Anterior cingulate cortex (tissue), 58 donors: ENCODE results near the gene ANAPC2.
A peak's percentile ranks its signal among the peaks of the same experiment; 100 is the strongest.

Source experiments
- DNase-seq, 58 donors: peaks; one replicate each; lab custom pipeline; 2025; lab: John Stamatoyannopoulos, UW

Gene ANAPC2

DNA sequence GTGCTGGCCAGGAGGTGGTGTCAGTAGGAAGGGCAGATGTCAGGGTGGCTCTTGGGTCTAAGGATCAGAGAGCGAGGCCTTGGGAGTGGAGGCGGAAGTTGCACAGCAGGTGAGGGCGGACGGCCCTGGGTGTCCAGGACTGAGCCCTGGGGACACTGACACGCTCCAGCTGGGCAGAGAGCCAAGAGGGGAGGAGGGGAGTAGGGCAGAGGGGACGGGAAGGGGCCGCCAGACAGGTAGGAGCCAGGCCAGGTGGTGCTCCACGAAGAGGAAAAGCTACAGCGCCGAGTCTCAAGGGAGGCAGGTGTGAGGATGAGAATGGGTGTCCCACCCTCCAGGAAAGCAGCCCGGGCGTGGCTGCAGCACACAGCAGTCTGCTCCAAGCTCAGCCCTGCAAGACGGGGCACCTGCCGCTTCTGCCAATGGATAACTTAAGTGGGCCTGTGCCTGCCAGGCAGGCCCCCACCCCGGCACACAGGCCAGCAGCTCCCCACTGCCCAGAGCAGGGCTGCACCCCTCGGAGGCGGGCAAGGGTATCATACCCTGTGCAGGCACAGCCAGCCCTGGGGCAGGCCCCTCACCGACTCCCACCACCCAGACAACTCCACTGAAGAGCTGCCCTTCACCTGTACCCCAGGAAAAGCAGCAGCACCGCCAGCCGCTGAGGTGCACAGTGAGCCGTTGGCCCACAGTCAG, 7.3 kb upstream of the ANAPC2 start:
- DNase-seq = peak in 1 of 58 donors; percentile 24

GRCh38 chr9:137194909-137195308, 6.5 kb upstream of the ANAPC2 start:
- peak in 2 of 58 donors; percentile 49 to 58 for DNase-seq

DNA sequence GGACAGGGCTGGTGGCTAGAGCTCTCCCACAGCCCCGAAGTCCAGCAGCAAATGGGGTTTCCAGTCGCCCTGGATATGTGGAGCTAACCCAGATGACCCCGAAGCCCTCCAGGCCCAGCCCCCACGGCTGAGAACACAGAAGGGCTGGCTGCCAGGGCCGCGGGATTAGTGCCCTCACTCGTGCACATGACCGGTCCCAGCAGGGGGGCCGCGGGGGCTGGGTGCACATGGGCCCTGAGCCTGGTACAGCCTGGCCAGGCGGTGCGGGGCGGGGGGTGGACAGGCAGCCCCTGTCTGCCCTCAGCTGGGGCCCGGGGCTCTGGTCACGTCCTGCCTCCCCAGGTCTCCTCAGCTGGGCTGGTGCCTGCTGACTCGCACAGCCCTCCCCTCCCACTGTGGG, 6.0 kb upstream of the ANAPC2 start:
- DNase-seq = peak in 55 of 58 donors; percentile 22 to 97 (median 82)

DNA sequence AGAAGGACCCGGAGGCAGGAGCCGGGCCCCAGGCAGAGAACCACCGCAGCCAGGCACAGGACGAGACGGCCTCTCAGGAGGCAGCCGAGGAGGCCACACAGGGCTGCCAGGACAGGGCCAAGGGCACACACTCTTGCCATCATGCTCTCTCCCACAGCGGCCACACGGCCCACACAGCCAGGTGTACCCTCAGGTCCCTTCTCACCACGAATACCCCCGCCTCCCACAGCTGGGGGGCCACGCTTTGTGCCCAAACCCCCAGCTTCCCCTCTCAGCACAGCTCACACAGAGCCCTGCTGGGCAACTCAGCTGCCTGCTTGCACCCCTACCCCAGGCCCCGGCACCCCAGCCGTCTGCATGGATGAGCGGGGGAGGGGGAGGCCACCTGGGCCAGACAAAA, 5.4 kb upstream of the ANAPC2 start:
- DNase-seq = no peak

GRCh38 chr9:137192859-137193258, 4.5 kb upstream of the ANAPC2 start:
- no peak for DNase-seq

GRCh38 chr9:137192448-137192780, 4.1 kb upstream of the ANAPC2 start:
- no peak for DNase-seq

- peak in 48 of 58 donors; percentile 8 to 87 (median 58) for DNase-seq
These were observed 3.5 kb upstream of the ANAPC2 start for GRCh38 chr9:137191691-137192447.

DNA sequence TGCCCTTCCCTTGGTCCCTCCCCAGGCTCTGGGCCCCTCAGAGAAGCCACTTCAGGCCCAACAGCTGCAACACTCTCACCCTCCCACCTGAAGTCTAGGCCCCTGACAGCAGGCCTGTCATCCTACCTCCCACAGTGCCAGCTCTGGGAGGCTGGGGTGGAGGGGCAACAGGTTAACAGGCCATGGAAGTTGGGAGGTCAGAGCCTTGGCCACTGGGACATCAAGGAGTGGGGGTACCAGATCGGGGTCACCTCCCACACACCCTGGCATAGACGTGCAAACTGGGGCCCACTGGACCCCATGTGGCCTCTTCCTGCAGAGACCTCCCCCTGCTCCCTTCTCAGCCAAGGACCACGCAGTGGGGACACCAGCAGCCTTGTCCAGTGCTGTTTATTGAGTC, 2.9 kb upstream of the ANAPC2 start:
- DNase-seq = no peak

DNA sequence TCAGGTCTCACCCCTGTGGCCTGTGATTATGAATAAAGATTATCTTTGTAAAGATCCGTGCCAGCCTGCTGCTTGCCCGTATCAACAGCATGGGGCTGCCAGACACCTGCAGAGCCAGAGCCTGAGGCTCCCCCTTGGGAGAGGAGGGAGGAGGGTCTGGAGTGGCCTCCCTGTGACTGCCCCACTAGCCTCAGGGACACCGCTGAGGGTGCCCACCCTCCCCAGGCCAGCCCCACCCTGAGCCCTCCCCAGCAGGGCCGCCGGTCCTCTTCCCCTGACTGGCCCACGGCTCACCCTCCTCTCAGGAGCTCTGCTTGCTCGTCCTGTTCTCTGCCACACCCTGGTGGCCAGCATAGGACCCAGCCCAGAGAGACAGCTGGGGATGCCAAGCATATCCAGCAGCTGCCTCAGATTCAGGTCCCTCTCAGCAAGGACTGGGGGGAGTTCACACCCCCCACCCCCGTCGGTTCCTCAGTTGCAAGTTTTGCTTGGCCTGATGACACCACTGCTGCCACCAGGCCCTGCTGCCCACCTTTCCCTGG, 2.0 kb upstream of the ANAPC2 start:
- no peak for DNase-seq

- DNase-seq = no peak
These were observed 1.2 kb upstream of the ANAPC2 start for GRCh38 chr9:137189297-137190295.

DNA sequence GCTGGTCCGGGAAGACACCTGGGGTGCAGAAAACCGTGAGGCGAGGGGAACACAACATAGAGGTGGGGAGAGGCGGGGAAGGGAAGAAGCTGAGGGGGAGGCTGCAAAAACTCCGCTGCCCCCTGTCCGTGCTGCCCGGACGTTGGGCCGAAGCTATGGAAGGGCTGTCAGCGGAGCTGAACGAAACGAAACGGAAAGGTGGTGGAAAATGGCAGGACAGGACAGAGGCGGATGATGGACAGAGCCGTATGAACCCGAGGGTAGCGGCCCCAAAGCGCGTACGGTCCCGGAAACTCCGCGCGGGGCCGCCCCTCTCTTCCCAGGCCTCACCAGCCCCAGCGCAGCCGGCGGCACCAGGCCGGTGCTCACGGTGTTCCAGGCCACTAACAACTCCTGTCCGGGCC, 272 bp downstream of the ANAPC2 start:
- no peak for DNase-seq

DNA sequence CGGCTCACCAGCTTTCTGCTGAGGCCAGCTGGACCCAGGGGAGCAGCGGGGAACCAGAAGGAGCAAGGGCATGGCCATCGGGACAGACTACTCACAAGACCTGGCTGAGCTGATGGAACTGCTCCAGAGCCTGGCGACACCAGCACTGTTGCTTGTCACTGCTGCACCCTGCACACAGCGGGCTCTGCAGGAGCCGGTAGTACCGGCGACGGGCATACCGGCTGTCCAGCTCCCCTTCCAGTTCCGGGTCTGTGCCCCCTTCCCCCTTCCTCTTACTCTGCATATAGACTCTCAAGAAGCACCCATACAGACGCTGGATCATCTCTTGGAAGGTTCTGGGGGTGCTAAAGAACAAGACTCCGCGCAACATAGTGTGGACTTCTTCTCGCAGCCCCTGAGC, 974 bp downstream of the ANAPC2 start:
- DNase-seq = no peak

- DNase-seq = no peak
These were observed 2.0 kb downstream of the ANAPC2 start for GRCh38 chr9:137186385-137186784.

DNA sequence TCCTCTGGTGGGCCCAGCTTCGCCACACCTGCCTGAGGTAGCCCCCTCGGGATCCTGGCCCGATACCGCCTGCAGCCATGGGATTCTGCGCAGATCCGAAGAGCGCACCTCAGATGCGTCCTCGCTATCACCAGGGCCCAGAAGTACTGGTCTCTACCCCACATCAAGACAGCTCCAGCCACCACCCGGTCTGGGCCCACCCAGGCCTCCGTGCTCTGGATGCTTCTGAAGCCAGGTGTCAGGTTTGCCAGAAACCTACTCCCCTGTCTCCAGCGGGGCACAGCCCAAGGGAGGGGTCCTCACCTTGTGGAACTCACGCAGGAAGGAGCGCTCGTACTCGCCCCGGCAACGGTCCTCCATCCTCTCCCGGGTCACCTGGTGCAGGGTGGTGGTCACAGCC, 2.4 kb downstream of the ANAPC2 start:
- DNase-seq = no peak

- DNase-seq = no peak
These were observed 3.3 kb downstream of the ANAPC2 start for GRCh38 chr9:137184881-137185660.

DNA sequence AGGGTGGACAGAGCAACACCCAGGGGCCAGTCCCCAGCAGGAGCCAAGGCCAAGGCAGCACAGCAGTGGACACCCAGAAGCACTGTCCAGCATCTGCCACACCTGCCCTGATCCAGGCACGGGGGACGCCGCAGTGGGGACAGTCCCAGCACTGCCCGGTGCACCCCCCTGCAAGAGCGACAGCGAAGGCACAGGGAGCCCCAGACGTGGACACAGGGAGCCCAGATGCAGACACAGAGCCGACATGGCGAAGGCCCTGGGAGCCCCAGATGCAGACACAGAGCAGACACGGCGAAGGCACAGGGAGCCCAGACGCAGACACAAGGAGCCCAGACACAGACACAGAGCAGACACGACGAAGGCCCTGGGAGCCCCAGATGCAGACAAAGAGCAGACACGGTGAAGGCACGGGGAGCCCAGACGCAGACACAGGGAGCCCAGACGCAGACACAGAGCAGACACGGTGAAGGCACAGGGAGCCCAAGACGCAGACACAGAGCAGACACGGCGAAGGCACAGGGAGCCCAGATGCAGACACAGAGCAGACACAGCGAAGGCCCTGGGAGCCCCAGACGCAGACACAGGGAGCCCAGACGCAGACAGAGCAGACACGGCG, 4.3 kb downstream of the ANAPC2 start:
- DNase-seq = no peak

DNA sequence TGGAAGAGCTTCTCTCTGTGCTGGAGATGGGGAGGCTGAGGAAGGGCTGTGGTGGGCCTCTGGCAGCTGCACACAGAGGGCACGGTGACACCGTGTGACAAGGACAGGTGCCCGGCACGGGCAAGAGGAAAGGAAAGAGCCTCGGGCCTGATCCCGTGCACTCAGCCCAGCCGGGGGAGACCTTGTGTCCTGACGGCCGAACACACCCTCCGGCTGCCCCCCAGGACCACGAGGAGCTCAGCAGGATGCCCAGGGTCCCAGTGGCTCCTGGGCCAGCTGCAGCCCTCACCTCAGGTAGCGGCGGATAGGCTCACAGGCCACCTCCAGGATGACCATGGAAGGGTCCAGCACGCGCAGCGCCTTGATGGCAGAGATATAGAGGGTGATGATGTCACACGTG, 5.5 kb downstream of the ANAPC2 start:
- no peak for DNase-seq

GRCh38 chr9:137181680-137182079, 6.7 kb downstream of the ANAPC2 start:
- DNase-seq = no peak

DNA sequence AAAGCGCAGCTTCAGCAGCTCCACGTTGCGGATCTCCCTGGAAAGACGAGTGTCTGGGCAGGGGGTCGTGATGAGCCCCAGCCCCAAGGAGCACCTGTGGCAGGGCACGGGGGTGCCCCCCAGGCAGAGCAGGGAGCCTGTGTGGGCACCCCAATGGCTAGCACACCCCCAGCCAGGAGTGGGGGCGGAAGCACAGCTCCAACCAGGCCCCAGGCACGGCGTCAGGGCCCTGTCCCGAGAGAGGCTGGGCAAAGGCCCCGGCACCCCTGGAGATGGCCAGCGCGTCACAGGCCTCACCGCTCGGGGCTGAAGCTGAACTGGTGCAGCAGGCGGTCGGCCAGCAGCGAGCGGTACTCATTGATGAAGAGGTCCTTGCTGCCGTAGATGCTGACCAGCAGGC, 7.9 kb downstream of the ANAPC2 start:
- DNase-seq = no peak
